Kidney tubule cell (primary cell): ENCODE measurements around the gene CCDC39.
A peak's percentile ranks its signal among the peaks of the same experiment; 100 is the strongest.
"Not testable (repeated sequence)": the region's sequence is repeated elsewhere in the genome, so short reads cannot be mapped to it uniquely, and the experiment has no call there.

Experiments
- DNase-seq: peaks from one replicate; pipeline ENCODE4 v3.0.0-alpha.2; 2018; ENCODE audit warnings: low spot score

CCDC39 gene

DNA sequence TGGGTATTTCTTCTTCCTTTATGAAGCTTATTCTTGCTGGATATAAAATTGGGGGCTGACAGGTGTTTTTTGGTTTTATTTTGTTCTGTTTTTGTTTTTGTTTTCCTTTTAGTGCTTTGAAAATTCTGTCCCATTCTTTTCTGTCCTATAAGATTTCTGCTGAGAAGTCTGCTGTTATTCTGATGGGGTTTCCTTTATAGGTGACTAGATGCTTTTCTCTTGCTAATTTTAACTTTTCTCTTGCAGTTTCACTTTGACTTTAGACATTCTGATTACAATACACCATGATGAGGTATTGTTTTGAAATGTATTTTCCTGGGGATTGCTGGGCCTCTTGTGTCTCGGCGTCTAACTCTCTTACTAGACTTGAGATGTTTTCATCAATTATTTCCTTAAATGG, 54.6 kb downstream of the CCDC39 start:
- DNase-seq = no peak

DNA sequence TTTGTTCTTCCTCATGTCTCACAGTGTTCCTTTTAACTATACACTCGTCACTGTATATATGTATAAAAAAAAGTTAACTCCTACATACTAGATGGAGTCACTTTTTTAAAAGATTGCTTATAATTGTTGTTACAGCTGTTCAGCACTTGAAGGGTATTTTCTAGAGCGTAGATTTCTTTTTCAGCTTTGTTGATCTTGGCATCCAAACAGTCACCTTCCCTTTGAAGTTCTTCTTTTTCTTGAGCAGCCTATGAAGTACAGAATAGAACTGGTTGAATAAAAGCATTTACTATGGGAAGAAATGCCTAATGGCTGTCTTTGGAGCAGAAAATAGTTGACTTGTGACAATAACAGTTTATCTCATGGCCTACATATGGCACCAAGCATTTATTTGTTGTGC, 59.6 kb downstream of the CCDC39 start:
- DNase-seq = no peak

DNA sequence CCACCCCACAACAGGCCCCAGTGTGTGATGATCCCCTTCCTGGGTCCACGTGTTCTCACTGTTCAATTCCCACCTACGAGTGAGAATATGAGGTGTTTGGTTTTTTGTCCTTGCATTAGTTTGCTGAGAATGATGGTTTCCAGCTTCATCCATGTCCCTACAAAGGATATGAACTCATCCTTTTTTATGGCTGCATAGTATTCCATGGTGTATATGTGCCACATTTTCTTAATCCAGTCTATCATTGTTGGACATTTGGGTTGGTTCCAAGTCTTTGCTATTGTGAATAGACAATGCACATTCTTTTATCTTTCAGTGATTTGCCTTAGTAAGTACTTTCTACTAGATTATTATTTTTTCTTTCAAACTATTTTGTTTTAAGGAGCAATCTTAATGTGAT, 60.7 kb downstream of the CCDC39 start:
- DNase-seq = not testable (repeated sequence)

DNA sequence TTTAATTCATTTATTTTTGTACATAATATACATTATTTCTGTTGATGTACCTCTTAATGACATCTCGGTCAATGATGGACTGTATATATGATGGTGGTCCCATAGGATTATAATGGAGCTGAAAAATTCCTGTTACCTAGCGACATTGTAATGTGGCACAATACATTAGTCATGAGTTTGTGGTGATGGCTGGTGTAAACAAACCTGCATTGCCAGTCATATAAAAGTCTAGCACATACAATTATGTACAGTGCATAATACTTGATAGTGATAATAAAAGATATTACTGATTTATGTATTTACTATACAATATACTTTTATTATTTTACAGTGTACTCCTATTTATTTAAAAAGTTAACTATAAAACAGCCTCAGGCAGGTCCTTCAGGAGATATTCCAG, 62.2 kb downstream of the CCDC39 start:
- peak; percentile 2 for DNase-seq

DNA sequence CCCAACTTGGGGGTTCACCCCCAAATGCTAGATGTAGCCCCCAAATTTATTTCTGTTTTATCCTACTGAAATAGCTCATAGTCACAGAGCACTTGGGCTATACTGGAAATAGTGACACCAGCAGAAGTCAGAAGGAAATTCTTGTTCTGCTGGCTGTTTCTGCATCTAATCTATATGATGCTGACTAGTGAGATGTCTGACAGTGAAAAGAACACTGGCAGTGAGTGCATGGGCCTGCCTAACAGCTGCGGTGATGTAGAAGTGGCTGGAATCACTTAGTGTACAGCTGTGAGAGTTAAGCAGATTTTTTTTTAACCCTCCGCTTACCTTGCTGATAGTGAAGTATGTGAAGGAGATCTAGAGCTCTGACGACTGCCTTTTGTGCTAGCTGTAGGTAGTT, 63.3 kb downstream of the CCDC39 start:
- no peak for DNase-seq

DNA sequence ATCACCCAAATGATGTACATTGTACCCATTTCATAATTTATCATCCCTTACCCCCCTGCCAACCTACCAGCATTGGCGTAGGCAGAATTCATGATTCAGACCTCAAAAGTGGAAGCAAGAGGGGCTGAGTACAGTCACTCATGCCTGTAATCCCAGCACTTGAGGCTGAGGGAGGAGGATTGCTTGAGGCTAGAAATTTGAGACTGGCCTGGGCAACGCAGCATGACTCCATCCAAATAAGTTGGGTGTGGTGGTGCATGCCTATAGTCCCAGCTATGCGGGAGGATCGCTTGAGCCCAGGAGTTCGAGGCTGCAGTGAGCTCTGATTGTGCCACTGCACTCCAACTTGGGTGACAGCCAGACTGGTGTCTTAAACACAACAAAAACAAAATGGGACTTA, 66.9 kb downstream of the CCDC39 start:
- no peak for DNase-seq

DNA sequence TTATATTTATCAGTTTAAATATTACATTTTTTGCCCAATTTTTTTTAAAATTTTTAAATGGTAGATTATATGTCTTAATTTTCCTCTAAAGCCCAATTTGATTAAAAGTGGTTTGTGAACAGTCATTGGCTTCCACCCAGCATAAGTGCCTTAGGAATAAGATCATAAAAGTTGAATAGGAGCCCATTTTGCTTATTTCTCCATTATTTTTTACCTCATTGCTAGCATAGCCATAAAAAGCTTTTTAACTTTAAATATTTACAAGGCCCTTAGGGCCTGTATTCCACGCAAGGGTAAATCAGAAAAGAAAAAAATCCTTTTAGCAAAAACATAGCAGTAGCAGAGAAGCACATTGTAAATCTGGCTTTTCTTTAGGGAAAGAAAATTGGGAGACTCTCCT, 68.3 kb downstream of the CCDC39 start:
- no peak for DNase-seq

DNA sequence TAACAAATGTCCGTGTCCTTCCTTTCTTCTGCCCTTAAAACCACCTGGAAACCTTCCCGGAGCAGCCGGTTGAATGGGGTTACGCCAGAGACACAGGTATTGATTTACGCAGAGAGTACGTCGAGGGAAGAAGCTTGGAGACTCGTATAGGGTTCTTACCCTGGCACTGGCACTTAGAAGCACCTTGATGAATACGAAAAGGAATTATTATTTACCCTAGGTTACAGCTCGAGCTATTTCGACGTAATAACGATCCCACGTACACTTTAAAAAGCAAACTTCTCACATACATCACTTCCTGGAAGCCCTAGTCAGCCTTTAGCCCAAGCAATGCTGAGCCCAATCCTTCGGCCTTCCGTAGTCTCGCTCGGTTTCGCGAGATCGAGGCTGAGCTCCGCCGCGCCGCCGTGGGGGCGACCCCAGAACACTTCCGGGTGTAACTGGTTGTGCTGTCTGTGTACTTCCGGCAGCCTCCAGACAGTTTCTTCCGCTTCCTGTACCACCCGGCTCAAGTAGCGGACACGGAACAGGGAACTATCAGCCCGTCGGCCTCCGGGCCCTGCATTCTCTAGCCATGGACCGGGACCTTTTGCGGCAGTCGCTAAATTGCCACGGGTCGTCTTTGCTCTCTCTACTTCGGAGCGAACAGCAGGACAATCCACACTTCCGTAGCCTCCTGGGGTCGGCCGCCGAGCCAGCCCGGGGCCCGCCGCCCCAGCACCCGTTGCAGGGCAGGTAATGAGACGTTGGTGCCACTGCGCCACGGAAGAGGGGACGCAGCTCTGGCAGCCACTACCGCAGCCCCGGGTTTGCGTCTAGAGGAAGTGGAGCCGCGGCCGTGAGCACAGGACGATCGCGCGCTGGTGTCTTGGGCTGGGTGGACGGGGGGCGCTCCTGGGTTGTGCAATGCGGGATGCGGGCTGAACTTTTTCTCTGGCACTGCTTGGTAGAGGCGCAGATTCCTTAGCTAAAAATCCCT, 77.3 kb downstream of the CCDC39 start, which contains the start of gene TTC14:
TSS of gene TTC14 (plus strand) at position 476 of the 979 bp plus-strand sequence. CDS start at position 575, 99 bp downstream.
- peak; percentile 97 for DNase-seq

DNA sequence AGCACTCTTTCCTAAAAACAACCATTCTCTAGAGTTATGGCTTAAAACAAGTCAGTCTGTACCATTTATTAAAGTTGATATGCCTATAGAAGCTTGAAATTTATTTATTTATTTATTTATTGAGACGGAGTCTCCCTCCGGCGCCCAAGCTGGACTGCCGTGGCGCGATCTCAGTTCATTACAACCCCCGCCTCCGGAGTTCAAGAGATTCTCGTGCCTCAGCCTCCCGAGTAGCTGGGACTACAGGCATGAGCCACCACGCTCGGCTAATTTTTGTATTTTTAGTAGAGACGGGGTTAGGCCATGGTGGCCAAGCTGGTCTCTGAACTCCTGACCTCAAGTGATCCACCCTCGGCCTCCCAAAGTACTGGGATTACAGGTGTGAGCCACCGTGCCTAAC, 78.8 kb downstream of the CCDC39 start:
- no peak for DNase-seq

DNA sequence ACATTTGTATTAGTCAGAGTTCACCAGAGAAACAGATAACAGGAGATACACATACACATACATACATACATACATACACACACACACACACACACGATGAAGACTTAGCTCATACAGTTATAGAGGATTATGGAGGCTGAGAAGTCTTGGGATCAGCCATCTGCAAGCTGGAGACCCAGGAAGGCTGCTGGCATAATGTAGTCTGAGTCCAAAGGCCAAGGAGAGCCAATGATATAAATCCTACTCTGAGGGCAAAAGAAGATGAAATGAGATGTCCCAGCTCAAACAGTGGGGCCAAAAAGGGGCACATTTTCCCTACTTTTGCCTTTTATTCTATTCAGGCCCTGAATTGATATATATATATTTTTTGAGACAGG, 83.7 kb downstream of the CCDC39 start:
- DNase-seq = no peak

DNA sequence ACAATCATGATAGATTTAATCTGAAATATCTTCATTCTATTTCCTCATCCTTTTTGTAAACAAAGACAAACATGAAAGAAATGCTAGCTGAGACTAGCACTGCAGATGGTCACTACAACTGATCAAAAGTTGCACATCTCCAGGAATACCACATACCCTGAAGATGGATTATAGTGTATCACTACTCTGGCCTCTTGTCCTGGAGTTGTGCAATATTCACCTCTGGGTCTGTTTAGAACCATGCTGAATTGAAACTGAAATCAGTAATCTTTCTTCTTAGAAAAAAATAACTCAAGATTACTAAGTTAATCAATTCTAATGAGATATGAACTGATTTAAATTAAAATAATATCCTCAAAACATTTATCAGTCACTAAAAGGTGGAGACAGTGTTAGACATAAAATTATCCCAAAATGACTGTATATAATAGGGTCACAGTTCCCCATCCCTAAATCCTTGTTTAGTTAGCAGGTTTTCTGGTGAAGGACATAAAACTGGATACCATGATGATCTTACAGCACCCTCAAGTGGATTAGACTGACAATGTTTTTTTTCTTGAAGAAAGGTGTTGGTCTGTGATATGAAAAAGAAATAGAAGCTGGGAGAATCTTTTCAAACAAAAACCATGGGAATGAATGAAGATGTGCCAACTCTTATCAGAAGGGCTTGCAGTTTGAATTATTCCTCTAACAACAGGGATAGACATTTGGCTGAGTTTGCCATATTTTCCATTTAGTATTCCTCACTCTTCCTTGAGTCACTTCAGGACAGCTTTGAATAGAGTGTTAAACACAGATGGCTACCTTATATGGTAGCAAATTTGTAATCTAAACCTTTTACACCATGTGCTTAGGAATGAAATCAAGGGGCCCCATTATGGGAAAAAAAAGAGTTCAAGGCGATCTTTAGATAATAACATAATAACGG, 84.4 kb downstream of the CCDC39 start:
- DNase-seq = peak; percentile 49

DNA sequence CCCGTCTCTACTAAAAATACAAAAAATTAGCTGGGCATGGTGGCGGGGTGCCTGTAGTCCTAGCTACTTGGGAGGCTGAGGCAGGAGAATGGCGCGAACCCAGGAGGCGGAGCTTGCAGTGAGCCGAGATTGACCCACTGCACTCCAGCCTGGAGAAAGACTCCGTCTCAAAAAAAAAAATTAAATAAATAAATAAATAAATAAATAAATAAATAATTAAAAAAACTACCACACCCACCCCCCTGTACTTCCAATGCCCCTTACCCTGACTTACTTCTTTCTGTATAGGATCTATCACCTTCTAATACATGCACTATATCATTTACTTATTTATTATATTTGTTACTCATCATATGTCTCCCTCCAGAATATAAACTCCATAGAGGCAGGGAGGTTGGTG, 85.7 kb downstream of the CCDC39 start:
- DNase-seq = not testable (repeated sequence)

DNA sequence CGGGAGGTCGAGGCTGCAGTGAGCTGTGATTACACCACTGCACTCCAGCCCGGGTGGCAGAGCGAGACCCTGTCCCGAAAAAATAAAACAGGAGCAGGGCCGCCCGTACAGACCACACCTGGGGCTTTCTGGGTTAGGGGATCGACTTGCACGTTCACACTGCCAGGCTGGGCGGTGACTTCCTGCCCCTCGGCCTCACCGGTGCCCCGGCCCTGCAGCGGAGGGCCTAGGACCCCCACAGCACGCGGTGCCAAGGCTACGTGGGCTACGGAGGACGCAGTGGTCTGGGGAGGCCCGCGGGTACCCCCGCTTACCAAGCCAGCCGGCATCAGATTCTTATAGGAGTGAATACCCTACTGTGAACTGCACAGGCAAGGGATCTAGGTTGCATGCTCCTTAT, 88.9 kb downstream of the CCDC39 start:
- no peak for DNase-seq

DNA sequence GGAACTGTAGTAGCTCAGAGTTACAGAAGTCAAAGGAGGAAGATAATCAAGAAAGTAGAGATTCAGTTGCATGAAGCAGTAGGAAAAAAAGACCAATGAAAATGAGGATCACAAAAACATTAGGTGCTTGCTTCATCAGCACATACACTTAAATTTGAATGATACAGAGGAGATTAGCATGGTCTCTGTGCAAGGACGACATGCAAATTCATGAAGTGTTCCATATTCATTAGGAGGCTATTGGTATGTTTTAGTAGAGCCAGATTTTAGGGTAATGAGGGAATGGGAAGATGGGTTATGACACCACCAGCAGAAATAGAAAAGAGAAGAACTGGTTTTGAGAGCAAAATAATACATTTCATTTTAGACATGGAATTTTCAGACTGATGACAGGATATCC, 98.4 kb downstream of the CCDC39 start:
- no peak for DNase-seq

DNA sequence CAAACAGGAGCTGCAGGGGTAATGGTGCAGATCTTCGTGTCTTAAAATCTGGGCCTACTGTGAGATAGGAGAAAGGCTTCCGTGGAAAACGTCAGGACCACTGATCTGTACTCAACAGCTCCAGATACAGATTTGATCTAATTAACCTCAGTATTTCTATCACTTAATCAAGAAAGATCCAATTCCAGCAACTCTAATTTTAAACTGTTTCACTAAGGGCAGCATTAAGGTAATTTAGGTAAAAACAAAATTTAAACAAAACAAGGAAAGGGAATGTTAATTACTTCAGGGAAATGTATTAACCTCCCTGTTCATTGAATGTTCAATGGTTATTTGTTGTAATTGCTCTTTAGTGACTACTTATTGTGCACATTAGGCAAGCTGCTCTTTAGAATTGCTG, 103.7 kb downstream of the CCDC39 start:
- no peak for DNase-seq

DNA sequence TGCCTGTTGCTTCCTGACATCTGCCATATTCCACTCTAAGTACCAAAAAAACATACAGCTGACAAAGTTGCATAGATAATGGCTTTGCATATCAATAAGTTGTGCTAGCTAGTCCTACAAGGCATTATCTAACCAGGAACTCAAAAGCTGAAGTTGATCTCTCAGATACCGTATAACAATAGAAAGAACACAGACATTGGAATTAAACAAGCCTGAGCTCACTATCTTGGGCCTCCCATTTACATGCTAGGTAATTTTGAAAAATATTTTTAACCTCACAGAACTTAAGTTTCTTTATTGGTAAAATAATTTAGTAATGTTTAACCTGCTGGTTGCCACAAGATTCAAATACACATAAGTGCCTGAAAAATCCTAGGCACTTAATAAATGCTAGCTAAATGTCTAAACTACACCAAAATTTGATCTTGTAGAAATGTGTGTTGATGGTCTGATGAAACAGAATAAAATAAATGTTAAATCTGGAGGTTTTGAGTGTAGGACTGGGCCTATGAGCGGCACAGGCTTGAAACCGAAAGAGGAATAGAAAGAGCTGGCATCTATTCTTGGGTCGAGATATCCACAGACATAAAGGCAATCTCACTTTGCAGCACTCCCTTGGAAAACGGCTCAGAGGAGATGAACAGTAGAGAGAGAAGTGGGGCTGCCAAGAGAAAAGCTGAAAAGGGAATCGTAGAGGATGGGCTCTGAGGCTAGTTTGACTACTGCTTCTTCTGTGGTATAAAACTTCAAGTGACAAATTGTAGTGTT, 107.3 kb downstream of the CCDC39 start:
- DNase-seq = no peak

DNA sequence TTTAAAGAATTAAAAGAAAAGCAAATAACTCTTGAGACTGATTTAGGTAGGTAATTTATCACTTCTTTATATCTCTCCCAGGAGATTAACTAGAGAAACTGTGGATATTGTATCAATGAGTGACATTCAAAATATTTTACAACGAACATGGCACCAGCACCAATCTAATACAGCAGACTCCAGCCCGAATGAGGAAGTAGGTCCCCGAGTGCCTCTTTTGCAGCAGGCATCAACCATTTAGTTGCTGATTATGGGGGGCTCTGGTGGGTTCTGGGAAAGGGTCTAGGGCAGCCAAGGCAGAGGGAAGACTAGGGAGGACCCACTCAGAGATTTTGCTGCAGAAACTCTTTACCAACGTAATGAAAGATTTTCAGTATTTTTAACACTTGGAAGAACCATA, 109.1 kb downstream of the CCDC39 start:
- DNase-seq = no peak

DNA sequence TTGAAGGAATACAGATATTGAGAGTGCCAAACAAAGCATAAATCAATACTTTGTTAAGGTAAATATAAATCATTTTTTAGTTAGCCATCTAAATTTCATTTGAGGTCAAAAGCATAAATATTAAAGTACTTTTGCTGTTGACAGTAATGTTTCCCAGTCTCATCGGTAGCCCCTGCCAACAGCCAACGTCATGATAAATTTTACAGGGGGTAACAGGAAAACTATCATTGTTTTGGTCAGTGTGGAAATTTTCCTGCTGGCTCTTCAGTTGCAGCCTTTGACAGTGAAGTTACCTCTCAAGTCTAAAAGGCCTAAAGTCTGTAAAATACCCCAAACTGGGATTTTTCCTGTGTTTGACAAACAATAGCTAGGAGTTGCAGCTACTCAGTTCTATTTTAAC, 114.6 kb downstream of the CCDC39 start:
- DNase-seq = no peak
